Activated T-helper 1 cell treated with anti-CD3 and anti-CD28 coated beads, Interleukin-2, amount 50 U/mL, for 16 hours (primary cell): ENCODE data around the gene MTNR1A.

Experiments used
- DNase-seq, 2 donors: peaks; one replicate each; pipeline ENCODE4 v3.0.0-alpha.2; 2020; ENCODE audit warnings: low read depth in 1 of 2, low spot score in 1 of 2

Gene MTNR1A

DNA sequence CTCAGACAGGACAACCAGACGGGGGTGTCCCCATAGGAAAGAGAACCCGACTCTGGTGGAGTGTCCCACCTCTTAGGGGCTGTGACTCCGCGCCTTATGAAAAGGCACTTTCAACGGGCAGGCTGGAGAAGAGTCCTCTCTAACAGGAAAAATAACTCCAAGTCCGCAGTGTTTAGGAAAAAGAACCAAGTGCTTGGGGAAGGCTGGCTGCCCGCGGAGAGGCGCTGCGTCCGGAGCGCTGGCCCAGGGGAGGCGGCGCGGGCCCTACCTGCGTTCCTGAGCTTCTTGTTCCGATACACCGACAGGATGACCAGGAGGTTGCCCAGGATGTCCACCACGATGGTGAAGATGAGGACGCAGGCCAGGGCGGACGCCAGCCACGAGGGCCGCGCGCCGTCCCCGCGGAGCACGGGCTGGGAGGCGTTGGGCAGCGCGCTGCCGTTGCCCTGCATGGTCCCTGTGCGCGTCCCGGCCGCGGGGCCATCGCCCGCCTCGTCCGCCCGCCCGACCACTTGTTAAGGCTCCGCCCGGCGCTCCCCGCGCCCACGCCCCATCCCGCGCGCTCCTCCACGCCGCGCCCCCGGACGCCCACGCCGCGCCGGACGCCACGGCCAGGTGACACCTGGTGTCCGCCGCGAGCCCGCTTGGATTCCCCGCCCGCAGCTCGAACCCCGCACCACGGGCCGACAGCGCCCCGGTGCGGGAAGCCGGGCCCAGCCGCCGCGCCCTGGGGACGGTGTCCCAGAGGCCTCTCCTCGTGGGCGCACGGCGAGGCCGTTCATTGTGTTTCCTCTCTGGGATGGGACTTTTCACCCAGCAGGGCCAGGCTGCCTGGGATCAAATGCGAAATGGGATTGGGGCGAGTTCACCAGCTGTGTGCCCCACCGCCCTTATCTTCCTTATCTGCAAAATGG is at the start of gene MTNR1A:
Gene MTNR1A, minus strand, starts transcription at position 654 of the 914 bp plus-strand sequence. Its CDS starts 202 bp downstream, at position 452.
- DNase-seq, result no peak

DNA sequence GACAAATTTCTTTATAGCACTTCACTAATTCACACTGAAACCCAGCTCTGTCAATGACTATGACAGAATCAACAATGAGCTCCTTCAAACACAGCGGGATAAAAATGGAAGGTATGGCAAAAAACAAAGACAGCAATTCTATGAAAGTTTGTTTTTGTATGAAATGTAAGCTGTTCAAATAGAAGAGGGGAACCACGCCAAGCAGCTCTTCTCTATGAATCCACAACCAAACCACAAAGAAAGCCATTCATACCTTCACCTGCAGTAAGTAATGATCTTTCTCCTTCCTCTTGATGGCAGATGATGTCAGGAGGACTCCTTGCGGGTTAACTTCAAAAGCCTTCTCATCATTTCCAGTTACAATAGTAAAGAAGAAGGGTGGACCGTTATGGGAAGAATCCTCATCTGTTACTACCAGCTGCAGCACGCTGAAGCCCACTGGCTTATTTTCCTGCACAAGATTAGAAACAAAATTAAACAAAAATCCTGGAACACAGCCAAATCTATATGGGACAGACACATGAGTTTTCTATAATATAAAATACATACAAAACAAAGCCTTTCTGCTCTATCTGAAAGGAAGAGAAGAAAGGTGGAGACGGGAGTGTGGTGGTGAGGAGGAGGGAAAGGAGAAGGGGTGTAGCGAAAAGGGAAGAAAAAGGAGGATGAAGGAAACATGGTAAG is 48.9 kb upstream of the MTNR1A start:
- no peak for DNase-seq

DNA sequence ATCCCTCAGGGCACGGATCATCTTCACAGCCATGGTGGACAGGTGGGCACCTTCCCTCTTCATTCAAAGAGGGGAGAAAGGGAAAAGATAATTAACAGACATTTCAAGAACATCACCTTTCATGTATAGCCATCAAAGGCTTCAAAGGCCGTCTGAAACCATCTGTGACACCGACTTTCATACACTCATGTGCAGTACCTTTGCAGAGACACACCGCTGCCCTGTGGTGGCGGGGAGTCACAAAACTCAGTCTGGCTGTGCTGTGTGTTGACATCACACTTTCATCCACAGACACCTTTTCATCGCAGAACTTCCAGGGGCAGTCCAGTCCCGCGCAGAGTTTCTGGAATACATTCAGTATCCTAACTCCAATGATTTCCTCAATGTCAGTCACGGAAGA is 47.6 kb upstream of the MTNR1A start:
- DNase-seq, result no peak

DNA sequence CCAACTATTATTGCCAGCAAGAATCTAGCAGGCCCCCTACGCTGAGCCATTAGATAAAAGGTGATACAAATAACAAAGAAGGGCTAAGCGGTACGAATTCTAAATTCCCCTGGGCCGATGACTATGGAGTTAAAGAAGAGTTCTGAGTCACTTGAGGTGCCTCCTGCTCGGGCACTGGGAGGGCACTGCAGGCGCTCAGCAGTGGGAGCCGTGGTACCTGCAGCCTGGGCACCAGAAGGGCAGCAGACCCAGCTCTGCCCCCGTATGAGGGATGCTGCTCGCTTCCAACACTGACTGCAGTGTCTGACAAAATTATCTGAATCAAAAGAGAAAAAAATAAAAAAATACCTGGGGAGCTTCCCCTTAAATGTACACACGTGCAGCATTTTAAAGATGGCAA is 44.1 kb upstream of the MTNR1A start:
- no peak for DNase-seq

DNA sequence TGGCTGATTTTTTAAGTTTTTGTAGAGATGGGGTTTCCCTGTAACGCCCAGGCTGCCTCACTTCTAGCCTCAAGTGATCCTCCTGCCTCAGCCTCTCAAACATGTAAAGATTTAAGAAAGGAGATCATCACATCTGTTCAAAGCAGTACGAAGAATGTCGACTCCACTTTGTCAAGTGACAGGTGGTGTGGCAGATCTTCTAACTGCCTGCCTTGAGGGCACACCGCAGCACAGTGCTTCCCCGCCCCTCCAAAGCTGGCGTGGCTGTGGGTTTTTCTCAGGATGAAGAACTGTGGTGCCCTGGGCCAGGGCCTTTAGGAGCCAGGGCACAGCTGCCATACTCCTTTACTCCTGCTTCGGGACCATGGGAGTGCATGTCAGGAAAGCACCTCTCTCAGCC is 43.3 kb upstream of the MTNR1A start:
- DNase-seq, result no peak

DNA sequence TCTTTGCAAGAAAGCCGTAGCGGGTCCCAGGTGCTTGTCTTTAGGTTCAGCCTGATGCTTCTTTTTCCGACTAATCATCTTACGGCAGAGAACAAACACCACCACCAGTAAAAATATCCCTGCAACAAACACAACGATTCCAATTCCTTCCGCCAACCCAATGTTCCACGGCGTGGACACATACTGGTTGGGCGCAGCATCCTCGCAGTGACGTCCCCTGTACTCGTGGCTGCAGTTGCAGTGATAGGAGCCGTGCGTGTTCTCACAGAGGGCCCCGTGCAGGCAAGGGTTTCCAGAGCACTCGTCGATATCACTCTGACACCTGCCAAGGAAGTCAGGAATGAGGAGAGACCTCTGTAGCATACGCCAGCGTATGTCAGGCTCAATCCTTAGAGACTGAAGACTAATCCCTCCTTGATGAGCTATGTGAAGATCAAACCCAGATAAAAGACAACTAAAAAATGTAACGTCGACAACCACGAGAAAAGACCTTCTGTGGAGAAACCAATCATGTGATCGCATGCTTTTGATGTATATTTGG is 41.6 kb upstream of the MTNR1A start:
- DNase-seq, result no peak

DNA sequence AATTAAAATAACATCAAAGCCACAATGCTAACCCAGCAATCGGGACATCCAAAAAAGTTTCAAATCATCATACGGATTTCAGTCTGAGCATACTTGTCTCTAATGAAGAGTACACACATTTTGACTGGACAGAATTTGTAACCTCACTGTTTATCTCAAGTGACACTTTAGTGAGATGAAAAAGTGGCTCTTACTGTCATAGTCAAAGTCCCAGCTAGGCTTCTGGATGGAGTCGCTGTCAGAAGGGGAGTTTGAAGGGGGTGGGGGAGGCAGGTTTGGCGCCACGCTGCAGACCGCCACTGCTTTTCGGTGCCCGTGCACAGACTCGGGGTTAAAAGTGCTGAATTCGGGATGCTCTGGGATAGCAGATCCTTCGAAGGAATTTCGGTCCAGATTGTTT is 41.0 kb upstream of the MTNR1A start:
- DNase-seq, result no peak

DNA sequence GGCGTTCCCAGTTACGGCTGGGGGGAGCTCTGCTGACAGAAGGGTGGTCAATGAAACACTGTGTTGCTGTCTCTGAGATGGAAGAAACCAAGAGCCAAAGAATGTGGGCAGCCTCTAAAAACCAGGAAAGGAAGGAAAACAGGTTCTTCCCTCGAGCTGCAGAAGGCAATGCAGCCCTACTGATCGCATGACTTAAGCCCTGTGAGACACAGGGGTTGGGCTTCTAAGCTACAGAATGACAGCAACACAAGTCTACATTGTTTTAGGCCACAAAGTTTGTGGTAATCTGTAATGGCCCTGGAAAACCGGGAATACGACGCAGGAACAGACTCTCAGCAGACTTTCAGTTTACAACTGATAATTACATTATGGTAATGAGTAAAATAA is 38.2 kb upstream of the MTNR1A start:
- DNase-seq, result no peak

DNA sequence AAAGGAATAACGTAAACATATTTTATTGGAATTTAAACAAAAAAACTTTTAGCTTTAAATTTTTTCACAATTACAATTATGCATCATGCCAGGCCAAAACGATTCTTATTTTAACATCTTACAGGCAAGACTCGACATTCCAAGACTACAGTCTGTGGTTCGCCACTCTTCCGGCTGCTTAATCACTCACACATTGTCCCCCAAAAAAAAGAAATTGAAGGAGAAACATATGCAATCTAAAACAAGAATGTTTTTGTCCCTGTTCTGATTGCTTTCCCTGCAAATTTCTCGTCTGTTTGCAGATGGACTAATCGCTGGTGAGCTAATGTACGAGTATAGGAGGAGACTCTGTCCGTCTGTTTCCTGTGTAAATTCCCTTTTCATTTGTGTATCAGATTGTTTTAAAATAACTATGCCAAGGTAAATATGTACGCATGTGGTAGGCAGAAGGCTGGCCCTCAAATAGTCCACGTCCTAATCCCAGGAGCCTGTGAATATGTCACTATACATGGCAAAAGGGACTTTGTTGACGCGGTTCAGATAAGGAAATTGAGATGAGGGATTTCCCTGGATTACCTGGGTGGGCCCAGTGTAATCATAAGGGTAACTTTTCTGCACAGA is 37.7 kb upstream of the MTNR1A start:
- DNase-seq, result no peak

DNA sequence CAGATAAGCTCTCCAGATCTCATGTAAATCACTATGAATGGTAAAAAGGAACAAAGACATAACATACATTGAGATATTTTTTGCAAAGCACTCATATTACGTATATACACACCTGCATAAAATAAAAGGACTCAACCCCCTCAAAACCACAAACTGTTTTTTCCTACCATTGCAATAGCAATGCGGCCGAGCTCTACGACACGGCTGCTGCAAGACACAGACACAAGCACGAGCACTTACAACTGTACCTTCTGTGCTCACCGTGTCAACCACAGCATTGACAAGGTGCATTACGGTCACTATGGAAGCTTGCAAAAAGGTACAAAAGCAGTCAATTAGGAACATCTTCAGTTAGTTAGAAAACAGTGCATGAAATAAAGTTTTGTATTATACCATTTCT is 37.1 kb upstream of the MTNR1A start:
- no peak for DNase-seq

DNA sequence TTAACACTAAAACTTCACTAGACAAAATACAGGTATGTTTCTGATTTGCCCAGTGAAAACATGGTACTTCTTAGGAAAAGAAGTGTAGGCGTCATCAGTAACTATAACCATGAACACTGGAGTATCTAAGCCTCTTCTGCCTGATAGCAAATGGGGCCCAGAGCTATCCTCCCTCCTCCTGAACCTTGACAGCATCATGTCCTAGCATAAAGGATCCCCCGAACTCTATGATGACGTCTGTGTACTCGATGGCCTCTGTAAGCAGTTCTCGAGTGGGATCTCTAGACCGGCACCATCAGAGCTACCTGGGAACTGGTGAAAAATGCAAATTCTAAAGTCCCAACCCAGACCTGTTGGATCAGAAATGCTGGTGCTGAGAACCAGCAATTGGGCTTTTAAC is 36.3 kb upstream of the MTNR1A start:
- no peak for DNase-seq

DNA sequence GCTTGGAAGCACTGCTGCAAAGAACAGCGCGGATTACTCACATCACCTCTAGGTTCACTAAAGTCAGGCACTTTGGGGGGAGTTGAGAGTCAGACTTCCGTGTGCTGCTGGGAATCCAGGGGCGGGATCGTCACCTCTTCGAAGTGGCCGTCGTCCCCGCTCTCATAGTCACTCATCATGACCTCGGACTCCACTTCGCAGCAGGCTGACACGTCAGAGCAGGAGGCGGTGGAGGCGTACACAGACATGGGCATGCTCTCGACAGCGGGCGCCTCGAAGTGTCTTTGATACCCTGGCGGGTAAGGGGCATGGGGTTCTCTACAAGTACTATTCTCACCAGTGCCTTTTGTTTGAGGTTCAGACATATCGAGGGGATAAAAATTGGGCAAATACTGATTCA is 33.1 kb upstream of the MTNR1A start:
- no peak for DNase-seq

DNA sequence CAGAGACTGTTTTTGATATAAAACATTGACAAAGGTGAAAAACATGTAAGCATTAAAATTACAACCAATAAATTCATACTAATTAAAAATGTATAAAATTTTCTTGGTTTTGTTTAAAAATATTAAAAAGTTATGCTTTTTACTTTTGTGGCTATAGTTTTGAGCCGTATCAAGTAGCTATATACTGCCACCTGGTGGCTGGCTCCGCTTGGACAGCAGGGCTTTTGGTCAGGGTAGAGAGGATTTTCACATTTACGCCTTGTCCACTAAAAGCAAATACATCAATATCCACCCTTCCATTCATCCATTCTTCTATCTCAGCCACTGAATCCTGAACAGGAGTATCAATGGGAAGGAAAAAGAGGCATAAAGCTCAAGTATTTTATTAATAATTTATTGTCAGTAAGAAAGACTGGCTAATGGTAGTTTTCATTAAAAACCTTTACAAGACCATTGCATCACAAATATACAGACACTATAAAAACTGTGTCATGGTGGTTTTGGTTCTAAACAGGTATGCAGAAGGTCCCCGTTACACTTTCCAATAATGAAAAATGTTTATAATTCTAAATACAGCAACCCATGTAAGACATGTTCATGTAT is 32.1 kb upstream of the MTNR1A start:
- peak; percentile 9 to 15 for DNase-seq

DNA sequence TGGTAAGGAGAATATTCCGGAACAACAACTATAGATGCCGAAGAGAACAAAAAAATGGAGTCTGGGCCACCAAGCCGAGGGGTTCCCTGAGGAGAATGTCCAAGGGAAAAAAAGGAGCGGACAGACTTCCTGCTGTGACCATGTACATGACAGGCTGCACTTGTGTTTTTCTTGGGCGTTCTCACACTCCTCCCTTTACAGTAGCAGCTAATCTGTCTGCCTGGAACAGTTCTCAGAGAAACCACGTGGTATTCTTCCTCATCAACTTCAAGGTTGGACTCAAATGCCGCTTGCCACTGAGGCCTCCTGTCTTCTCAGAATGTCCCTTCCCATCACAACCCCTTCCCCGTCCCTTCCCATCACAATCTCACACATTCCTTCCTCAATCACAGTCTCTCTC is 30.8 kb upstream of the MTNR1A start:
- DNase-seq, result no peak

DNA sequence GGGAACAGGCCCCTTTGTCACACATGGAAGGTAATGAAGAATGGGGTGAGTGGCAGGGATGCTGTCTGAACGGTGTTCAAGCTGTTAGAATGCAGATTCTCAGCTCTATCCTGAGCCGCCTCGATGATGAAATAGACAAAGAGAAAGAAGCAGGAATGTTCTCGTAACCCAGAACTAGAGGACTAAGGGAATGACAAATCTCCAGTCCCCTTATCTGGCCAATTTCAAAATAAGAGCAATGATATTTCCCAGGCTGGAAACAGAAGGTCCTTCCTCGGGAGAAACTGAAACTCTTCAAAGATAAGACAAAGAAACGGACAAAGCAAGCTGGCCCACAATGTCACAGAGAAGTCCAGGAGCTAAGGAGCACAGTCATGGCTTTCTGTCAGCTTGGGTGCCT is 29.5 kb upstream of the MTNR1A start:
- no peak for DNase-seq

DNA sequence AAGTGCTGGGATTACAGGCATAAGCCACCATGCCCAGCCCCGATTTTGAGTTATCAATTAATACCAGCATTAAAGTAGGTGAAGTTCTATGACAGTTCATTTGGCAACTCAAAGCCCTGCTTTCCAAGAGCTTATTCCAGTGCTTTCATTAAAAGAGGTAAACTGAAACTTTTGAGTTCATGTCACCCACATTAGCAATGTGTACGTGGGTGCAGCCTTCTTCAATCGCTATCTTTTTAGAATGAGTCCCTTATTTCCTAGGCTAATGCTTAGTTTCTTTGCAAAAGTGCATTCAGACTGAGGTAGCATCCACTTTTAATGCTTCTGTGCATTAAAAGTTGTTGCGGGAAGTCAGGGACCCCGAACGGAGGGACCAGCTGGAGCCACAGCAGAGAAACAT is 26.1 kb upstream of the MTNR1A start:
- DNase-seq, result no peak

DNA sequence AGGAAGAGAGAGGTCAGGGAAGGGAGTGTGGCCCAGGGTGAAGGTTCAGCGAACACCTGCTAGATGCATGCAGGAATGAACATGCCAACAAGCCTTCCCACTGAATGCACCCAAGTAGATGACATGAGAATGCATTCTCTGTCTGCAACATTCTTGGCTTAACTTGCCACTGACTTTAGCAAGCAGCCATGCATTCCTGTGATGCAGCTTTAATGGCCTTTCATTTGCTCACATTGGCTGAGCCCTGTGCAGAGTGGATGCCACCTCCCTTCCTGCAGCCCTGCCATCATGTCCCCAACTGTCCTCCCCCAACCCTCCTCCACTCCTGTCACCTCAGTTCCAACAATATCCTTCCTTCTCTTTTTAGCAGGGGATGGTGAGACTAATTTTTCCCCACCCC is 25.3 kb upstream of the MTNR1A start:
- DNase-seq, result no peak

DNA sequence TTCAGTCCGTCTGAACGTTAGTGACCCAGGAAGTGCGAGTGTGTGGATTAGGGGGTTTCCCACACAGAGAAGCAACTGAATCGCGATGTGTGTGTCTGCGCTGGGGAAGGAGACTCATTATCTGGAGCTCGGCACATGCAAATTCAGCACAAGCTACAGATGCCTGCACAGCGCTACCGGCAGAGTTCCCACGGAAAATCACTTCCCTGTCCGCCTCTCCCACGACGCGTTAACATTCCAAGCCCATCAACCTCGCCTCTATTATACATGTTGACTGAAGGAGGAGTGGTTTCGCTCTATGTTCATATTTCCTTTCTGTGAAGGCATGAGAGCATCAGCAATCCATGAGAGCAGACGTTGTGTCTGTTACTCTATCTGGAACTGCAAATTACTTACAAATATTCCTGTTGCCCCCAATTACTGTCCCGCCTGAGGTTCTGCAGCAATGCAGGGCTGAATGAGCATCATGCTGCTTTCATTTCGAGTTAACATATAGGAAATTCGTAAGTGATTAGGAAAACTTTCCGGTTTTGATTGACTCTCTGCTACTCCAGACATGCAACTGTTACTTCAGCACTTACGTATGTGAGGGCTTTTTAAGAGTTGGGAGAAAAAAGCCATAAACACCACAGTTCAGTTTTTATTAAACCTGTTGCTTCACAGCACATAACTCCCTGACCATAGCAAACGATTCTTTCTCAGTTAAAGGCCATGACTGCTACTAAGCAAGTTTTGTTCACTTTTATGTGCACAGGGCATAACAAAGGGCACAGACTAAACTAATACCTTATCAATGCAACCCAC is 15.0 kb upstream of the MTNR1A start:
- no peak for DNase-seq

DNA sequence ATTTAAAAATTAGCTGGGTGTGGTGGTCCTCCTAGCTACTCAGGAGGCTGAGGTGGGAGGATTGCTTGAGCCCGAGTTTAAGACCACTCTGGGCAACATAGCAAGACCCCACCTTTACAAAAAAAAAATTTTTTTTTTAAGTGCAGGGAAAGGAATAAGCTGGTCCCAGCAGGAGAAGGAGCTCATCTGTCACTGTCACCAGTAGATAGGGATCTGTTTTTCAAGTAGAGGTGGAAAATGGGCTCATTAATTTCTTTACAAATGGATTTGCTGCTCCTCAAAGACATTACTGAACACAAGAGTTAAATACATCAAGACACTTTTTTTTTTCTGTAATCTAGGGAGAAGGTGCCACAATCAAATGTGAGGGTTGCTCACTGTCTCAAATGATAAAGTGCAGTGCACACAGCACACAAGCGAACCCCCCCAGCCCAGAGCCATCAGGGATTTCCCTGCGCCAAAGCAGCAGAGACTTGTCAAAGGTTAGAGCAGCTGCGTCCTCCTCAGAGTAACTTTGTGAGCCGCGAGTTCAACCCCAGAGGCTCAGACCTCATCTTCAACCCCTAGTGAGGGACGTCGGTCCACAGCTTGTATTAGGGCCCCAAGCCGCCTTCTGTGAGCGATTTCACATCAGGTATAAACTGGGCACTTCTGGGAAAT is 14.3 kb upstream of the MTNR1A start:
- no peak for DNase-seq

DNA sequence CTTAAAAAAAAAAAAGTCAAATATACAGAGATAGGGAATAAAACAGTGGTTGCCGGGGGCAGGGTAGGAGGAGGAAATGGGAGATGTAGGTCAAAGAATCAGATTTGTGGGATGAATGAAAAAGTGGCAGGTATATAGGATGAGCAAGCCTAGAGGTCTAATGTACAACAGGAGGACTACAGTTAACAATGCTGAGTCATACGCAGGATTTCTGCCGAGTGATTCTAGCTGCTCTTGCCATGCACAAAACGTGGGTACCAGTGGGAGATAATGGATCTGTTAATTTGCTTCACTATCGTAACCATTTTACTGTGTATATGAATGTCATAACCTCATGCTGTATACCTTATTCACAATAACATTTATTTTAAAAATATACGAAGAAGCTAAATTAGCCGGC is 10.7 kb upstream of the MTNR1A start:
- no peak for DNase-seq
